Muscle of leg (tissue), 11 donors: ENCODE measurements around the gene ASCL5. TPM values are rescaled to one million over a fixed set of nuclear protein-coding genes. Genes with fewer than 3 reads are reported as not detected.
A peak's percentile ranks its signal among the peaks of the same experiment; 100 is the strongest.
"Not testable (repeated sequence)": the region's sequence is repeated elsewhere in the genome, so short reads cannot be mapped to it uniquely, and the experiment has no call there.

Experiments used
- DNase-seq: peaks from one replicate; pipeline ENCODE4 v3.0.0; 2013
- H3K27ac ChIP-seq: one replicate; pipeline ENCODE4 v1.5.1; 2013; ENCODE audit warnings: mild to moderate bottlenecking, low read length, control low read depth
- H3K27me3 ChIP-seq: one replicate; pipeline ENCODE4 v1.6.1; 2013; ENCODE audit warnings: low read length; ENCODE audit not compliant: control insufficient read depth, insufficient read depth
- H3K36me3 ChIP-seq: one replicate; pipeline ENCODE4 v1.6.1; 2013; ENCODE audit warnings: low read length; ENCODE audit not compliant: control insufficient read depth, insufficient read depth
- H3K4me1 ChIP-seq: one replicate; pipeline ENCODE4 v1.6.1; 2013; ENCODE audit warnings: low read length; ENCODE audit not compliant: control insufficient read depth, insufficient read depth
- H3K4me3 ChIP-seq: one replicate; pipeline ENCODE4 v1.5.1; 2013; ENCODE audit warnings: low read length, control low read depth
- H3K9me3 ChIP-seq: replicated peaks from 2 replicates; pipeline ENCODE4 v1.6.1; 2013; ENCODE audit warnings: low read depth, low read length; ENCODE audit not compliant: control insufficient read depth
- WGBS: methylation state at CpG from one replicate; pipeline ENCODE4 v1.1.5; 2013; ENCODE audit warnings: missing lambda C conversion rate; ENCODE audit not compliant: insufficient coverage; 5-methylcytosine and 5-hydroxymethylcytosine counted together
- polyA plus RNA-seq, 8 donors: library from polyadenylated mRNA; unstranded; fragments of 120-200 nt; gene quantifications; one replicate each; pipeline versions ENCODE4 v1.2.1 to v1.2.3, GENCODE V29; 2013; ENCODE audit warnings: inconsistent platforms in 1 of 8, low replicate concordance in 1 of 8; ENCODE audit not compliant: insufficient read length in 8 of 8, insufficient read depth in 1 of 8
- total RNA-seq: library from RNA; stranded (reverse); fragments of 120-200 nt; gene quantifications from one replicate; pipeline ENCODE4 v1.2.4, GENCODE V29; 2013

The ASCL5 gene
- total and polyA plus RNA-seq, 9 donors, result 0.04 to 0.40 (median 0.25) TPM; not detected in 1

GRCh38 chr1:201169203-201169602 is 42.2 kb upstream of the ASCL5 start:
- Histone ChIP-seq H3K4me3 (no peak overlapping the region), H3K36me3 (no peaks in the 10 kb centered on the region), H3K27ac (no peak overlapping the region), H3K9me3 (no peaks in the 10 kb centered on the region), H3K27me3 (peaks cover 2% of the 10 kb centered on the region), H3K4me1 (peaks cover 23% of the 10 kb centered on the region)
- no peak for DNase-seq
- WGBS, result 100% methylated on average over 1 of the region's 3 CpGs

GRCh38 chr1:201167041-201167991 is 40.3 kb upstream of the ASCL5 start:
- WGBS, result 89% methylated on average over 10 of the region's 13 CpGs
- Histone ChIP-seq H3K4me3 (no peak overlapping the region), H3K9me3 (no peaks in the 10 kb centered on the region), H3K27me3 (peaks cover 2% of the 10 kb centered on the region), H3K4me1 (peaks cover 13% of the 10 kb centered on the region), H3K27ac (no peak overlapping the region), H3K36me3 (no peaks in the 10 kb centered on the region)
- no peak for DNase-seq

GRCh38 chr1:201164645-201165044 is 37.7 kb upstream of the ASCL5 start:
- peaks cover 2% of the 10 kb centered on the region for H3K27me3 ChIP-seq
- 43% methylated on average over 6 of the region's 7 CpGs for WGBS
- DNase-seq, result no peak
- H3K9me3 ChIP-seq, result no peaks in the 10 kb centered on the region
- no peak overlapping the region for H3K27ac ChIP-seq
- H3K4me3 ChIP-seq, result no peak overlapping the region
- no peaks in the 10 kb centered on the region for H3K36me3 ChIP-seq
- no peaks in the 10 kb centered on the region for H3K4me1 ChIP-seq

- Histone ChIP-seq H3K27ac (no peak overlapping the region), H3K9me3 (no peaks in the 10 kb centered on the region), H3K27me3 (peaks cover 2% of the 10 kb centered on the region), H3K36me3 (no peaks in the 10 kb centered on the region), H3K4me1 (no peaks in the 10 kb centered on the region), H3K4me3 (no peak overlapping the region)
- DNase-seq, result peak; percentile 29
- WGBS, result no CpG with 5 or more reads among the region's 4 CpGs
Observed at GRCh38 chr1:201163707-201164106, 36.7 kb upstream of the ASCL5 start.

- H3K27me3 ChIP-seq, H3K9me3 ChIP-seq, H3K27ac ChIP-seq, H3K4me3 ChIP-seq, H3K36me3 ChIP-seq, H3K4me1 ChIP-seq, DNase-seq: not testable (repeated sequence)
- 87% methylated on average over 6 of the region's 8 CpGs for WGBS
Observed at GRCh38 chr1:201163036-201163435, 36.1 kb upstream of the ASCL5 start.

- DNase-seq, result no peak
- no peak overlapping the region for H3K27ac ChIP-seq
Observed at GRCh38 chr1:201157949-201158348, 31.0 kb upstream of the ASCL5 start.

GRCh38 chr1:201156819-201157218 is 29.8 kb upstream of the ASCL5 start:
- no peak for DNase-seq
- Histone ChIP-seq H3K27me3 (no peaks in the 10 kb centered on the region), H3K4me1 (peaks cover 11% of the 10 kb centered on the region), H3K27ac (no peak overlapping the region), H3K9me3 (no peaks in the 10 kb centered on the region), H3K36me3 (peaks cover 4% of the 10 kb centered on the region), H3K4me3 (no peak overlapping the region)

More at GRCh38 chr1:201157949-201158348, 31.0 kb upstream of the ASCL5 start:
- Histone ChIP-seq H3K36me3 (no peaks in the 10 kb centered on the region), H3K9me3 (no peaks in the 10 kb centered on the region), H3K4me1 (peaks cover 11% of the 10 kb centered on the region), H3K4me3 (no peak overlapping the region), H3K27me3 (no peaks in the 10 kb centered on the region)
- 95% methylated on average over 2 of the region's 2 CpGs for WGBS

GRCh38 chr1:201156346-201156745 is 29.4 kb upstream of the ASCL5 start:
- Histone ChIP-seq H3K9me3 (no peaks in the 10 kb centered on the region), H3K27me3 (no peaks in the 10 kb centered on the region), H3K27ac (no peak overlapping the region), H3K4me3 (no peak overlapping the region), H3K36me3 (peaks cover 8% of the 10 kb centered on the region), H3K4me1 (peaks cover 11% of the 10 kb centered on the region)
- 85% methylated on average over 2 of the region's 3 CpGs for WGBS
- no peak for DNase-seq

GRCh38 chr1:201155354-201155753 is 28.4 kb upstream of the ASCL5 start:
- H3K27ac ChIP-seq, result no peak overlapping the region
- WGBS, result no CpG with 5 or more reads among the region's 2 CpGs
- DNase-seq, result no peak
- H3K4me3 ChIP-seq, result no peak overlapping the region
- peaks cover 17% of the 10 kb centered on the region for H3K36me3 ChIP-seq
- H3K27me3 ChIP-seq, result no peaks in the 10 kb centered on the region
- peaks cover 11% of the 10 kb centered on the region for H3K4me1 ChIP-seq
- H3K9me3 ChIP-seq, result no peaks in the 10 kb centered on the region

- no peaks in the 10 kb centered on the region for H3K9me3 ChIP-seq
- DNase-seq, result peak; percentile 99
- H3K27me3 ChIP-seq, result no peaks in the 10 kb centered on the region
- H3K4me1 ChIP-seq, result peaks cover 11% of the 10 kb centered on the region
- peak within 1 kb of the TSS; percentile 86 for H3K4me3 ChIP-seq
- 0% methylated on average over 19 of the region's 31 CpGs for WGBS
- H3K27ac ChIP-seq, result peak within 1 kb of the TSS; percentile 78
- peaks cover 23% of the 10 kb centered on the region for H3K36me3 ChIP-seq
Observed at GRCh38 chr1:201154389-201155165, 27.6 kb upstream of the ASCL5 start, which contains the start of gene TMEM9. TMEM9 (minus strand) TSS chr1:201154474; CDS start chr1:201153923, 551 bp downstream.
